GM08714 (cell line): ENCODE data around the gene SV2C.

Experiments
- H3K4me3 ChIP-seq: fragments of 200-500 bp; sonication (Bioruptor generic); 2 replicates; pipeline ENCODE4 v1.5.1; 2014; ENCODE audit warnings: mild to moderate bottlenecking, low read length, inconsistent platforms
- ZNF274 ChIP-seq: IDR thresholded peaks from 2 replicates; pipeline ENCODE4 v1.6.1; 2012; ENCODE audit warnings: mild to moderate bottlenecking, low read depth, low read length

Gene SV2C

GRCh38 chr5:76194340-76194739 lies 111.2 kb downstream of the SV2C start:
- H3K4me3 ChIP-seq, result no peak overlapping the region

GRCh38 chr5:76196457-76196856 lies 113.3 kb downstream of the SV2C start:
- TF ChIP-seq ZNF274, result no peak
- no peak overlapping the region for H3K4me3 ChIP-seq

More at GRCh38 chr5:76194340-76194739, 111.2 kb downstream of the SV2C start:
- no peak for TF ChIP-seq ZNF274

DNA sequence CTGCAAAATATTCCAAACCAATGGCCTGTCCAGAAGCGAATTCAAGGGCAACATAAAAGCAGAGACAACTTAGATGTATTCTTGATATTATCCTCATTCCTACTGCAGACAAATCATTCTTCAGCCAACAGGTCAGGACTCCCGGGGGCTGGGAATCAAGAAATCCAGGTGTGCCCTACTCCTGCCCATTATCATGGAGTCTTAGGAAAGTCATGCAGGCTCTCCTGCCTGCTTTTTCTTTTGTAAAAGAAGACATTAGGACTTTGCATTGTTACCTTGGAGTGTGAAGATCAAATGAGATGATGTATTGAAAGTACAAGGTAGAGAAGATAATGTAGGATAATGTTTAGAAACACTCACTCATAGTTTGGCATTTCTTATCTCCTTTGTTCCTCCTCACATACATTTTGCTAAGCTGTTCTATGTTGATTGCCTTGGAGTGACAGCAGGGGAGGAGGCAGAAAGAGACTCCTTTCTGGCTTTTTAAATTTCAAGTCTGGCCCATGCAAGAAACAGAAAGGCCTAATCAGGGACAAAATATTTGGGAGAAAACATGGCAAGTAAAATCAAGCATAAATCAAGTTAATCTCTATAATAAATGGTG lies 113.8 kb downstream of the SV2C start:
- TF ChIP-seq ZNF274, result no peak
- no peak overlapping the region for H3K4me3 ChIP-seq

GRCh38 chr5:76197726-76198125 lies 114.5 kb downstream of the SV2C start:
- no peak overlapping the region for H3K4me3 ChIP-seq
- no peak for TF ChIP-seq ZNF274

- no peak overlapping the region for H3K4me3 ChIP-seq
- TF ChIP-seq ZNF274, result no peak
These were observed 116.4 kb downstream of the SV2C start for GRCh38 chr5:76199336-76200318.

DNA sequence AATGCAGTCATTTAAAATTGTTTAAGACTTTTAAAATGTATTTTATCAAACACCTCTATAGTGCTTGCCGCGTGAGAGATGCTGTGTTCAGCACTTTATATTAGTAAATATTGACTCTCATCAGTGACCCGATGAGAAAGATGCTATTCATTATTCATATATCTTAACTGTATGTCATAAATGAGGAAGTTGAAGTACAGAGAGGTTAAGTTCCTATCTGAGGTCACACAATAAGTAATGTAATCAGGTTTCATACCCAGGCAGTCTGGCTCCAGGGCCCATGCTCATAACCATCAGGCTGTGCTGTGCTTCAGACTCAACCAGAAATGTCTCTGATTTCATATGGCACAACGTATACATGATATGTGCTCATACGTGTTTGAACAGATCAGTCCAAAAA lies 119.0 kb downstream of the SV2C start:
- no peak for TF ChIP-seq ZNF274

GRCh38 chr5:76204191-76204590 lies 121.0 kb downstream of the SV2C start:
- no peak overlapping the region for H3K4me3 ChIP-seq
- TF ChIP-seq ZNF274, result no peak

More for the DNA sequence above, 119.0 kb downstream of the SV2C start:
- no peak overlapping the region for H3K4me3 ChIP-seq

DNA sequence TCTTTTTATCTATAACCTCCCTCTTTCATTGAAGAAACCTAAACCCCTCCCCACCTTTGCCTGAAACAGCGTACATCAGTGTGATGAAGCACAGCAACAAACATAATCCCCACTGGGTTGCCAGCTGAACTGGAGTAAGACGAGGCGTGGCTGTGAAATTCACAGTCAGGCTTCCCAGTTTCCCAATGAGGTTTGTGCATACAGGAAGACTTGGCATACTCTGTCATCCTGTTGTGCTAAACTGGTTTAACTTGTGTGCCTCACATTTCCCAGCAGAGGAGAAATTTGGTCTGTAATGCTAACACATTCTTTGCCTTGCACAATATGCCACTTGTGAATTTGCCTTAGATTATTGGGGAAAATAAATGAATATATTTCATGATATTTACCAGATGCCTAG lies 121.5 kb downstream of the SV2C start:
- no peak overlapping the region for H3K4me3 ChIP-seq
- TF ChIP-seq ZNF274, result no peak

GRCh38 chr5:76207120-76207519 lies 123.9 kb downstream of the SV2C start:
- no peak for TF ChIP-seq ZNF274
- H3K4me3 ChIP-seq, result no peak overlapping the region

DNA sequence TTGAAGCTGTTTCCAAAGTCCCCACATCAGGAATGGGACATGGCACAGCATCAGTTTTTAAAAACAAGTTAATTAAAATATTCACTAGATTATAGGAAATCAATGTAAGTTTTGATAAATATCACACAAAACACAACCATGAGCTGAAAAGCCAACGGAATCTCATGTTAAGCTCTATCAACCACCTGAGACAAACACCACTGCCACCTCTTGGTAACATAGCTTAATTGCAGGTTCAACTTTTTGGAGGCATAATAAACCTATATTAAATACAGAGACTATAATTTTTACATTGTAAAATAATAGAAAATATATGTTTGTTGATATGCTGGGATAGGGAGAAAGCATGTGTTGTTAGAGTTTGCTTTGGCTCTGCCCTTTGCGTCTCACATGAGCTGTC lies 126.1 kb downstream of the SV2C start:
- no peak for TF ChIP-seq ZNF274
- H3K4me3 ChIP-seq, result no peak overlapping the region

DNA sequence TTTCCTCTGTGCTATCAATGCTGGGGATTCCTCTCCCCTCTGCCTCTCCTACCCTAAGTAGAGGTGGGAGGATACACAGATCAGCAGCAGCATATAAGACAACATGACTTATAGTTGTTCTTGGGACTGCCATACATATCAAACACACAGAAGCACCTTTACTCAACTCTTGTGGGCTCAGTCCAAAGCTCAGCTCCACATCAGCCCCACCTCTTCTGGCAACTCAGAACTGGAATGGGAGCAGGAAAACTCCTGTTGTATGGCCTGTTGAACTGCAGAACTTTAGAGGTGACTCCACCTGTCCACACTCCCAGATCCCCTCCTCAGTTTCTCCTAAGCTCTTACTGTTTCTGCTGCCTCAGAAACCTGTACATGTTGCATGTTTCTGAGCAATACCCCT lies 127.8 kb downstream of the SV2C start:
- no peak for TF ChIP-seq ZNF274
- no peak overlapping the region for H3K4me3 ChIP-seq

DNA sequence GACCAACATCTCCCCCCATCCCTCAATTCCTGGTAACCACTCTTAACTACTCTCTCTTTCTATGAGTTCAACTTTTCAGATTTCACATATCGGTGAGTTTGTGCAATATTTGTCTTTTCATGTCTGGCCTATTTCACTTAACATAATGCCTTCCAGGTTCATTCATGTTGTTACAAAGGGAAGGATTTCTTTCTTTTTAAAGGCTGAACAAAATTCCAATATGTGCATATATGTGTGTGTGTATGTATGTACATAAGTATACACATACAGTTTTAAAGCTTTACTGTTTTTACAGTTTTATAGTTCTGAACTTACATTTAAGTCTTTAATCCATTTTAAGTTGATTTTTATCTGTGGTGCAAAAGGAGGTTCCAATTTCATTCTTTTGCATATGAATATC lies 130.7 kb downstream of the SV2C start:
- no peak overlapping the region for H3K4me3 ChIP-seq
- TF ChIP-seq ZNF274, result no peak

- no peak for TF ChIP-seq ZNF274
- H3K4me3 ChIP-seq, result no peak overlapping the region
These were observed 133.6 kb downstream of the SV2C start for GRCh38 chr5:76216748-76217147.

DNA sequence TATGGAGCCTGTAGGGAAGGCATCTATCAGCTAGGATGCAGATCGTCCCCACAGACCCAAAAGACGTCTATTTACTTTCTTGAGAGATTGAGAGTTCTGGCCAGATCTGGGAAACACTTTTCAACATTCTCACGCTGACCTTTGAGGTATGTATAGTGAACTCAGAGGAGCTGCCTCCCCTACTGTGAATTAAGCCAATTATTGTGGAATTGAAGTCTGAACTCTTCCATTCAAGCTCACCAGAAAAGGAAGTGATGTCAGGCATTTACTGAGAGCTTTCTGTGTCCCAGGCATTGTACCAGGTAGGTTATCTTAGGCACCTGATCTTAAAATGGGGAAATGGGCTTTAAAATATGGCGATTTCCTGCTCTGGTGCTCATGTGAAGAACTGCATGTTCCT lies 136.5 kb downstream of the SV2C start:
- TF ChIP-seq ZNF274, result no peak
- H3K4me3 ChIP-seq, result no peak overlapping the region

- H3K4me3 ChIP-seq, result no peak overlapping the region
- TF ChIP-seq ZNF274, result no peak
These were observed 138.1 kb downstream of the SV2C start for GRCh38 chr5:76221311-76221710.
